Nephron progenitor cell (in vitro differentiated cells): Measurements from ENCODE around the gene TMEM109.

Experiments used
- DNase-seq: peaks from one replicate; pipeline ENCODE4 v3.0.0; 2021
- H3K27ac Mint-ChIP-seq: 2 replicates; pipeline ENCODE4 v1.8.0; 2021; ENCODE audit warnings: mild to moderate bottlenecking, moderate library complexity, mixed read lengths
- H3K27me3 Mint-ChIP-seq: 2 replicates; pipeline ENCODE4 v1.8.0; 2021; ENCODE audit warnings: mild to moderate bottlenecking, low read depth, mixed read lengths; ENCODE audit not compliant: poor library complexity
- H3K36me3 Mint-ChIP-seq: 2 replicates; pipeline ENCODE4 v1.8.0; 2021; ENCODE audit warnings: low read depth, mixed read lengths
- H3K4me1 Mint-ChIP-seq: 2 replicates; pipeline ENCODE4 v1.8.0; 2021; ENCODE audit warnings: mixed read lengths
- H3K4me3 Mint-ChIP-seq: 2 replicates; pipeline ENCODE4 v1.8.0; 2021; ENCODE audit warnings: mild to moderate bottlenecking, moderate library complexity, mixed read lengths
- H3K9me3 Mint-ChIP-seq: 2 replicates; pipeline ENCODE4 v1.8.0; 2021; ENCODE audit warnings: mild to moderate bottlenecking, moderate library complexity, mixed read lengths
- TF ChIP-seq, protein P1 (sequence below): fragments of 200-600 bp; sonication (generic); IDR thresholded peaks from 2 replicates; pipeline ENCODE4 v1.5.0; 2021; ENCODE audit warnings: antibody characterized with exemption

Gene TMEM109

DNA sequence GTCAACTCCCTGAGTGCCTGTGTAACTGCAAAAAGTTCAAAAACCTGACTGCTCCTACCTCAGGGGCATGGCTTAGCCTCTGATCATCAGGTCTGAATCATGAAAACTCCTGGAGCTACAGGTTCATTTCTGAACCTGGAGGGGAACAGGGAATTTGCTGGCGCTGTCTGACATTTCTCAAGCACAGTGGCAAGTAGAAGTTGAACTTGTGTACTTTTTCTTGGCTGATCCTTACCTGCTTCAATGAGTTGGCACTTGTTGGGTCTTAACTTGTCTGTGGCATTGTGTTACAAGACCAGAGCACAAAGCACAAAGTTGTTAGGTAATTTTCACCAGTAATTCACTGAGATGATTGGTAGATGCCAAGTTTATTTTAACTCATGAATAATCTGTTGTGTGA is 3.3 kb downstream of the TMEM109 start:
- Mint-ChIP-seq H3K27me3 (peaks cover 5% of the 10 kb centered on the region), H3K27ac (no peak overlapping the region), H3K4me3 (no peak overlapping the region), H3K36me3 (peaks cover 35% of the 10 kb centered on the region), H3K9me3 (no peaks in the 10 kb centered on the region), H3K4me1 (peaks cover 71% of the 10 kb centered on the region)
- TF ChIP-seq, protein P1, sequence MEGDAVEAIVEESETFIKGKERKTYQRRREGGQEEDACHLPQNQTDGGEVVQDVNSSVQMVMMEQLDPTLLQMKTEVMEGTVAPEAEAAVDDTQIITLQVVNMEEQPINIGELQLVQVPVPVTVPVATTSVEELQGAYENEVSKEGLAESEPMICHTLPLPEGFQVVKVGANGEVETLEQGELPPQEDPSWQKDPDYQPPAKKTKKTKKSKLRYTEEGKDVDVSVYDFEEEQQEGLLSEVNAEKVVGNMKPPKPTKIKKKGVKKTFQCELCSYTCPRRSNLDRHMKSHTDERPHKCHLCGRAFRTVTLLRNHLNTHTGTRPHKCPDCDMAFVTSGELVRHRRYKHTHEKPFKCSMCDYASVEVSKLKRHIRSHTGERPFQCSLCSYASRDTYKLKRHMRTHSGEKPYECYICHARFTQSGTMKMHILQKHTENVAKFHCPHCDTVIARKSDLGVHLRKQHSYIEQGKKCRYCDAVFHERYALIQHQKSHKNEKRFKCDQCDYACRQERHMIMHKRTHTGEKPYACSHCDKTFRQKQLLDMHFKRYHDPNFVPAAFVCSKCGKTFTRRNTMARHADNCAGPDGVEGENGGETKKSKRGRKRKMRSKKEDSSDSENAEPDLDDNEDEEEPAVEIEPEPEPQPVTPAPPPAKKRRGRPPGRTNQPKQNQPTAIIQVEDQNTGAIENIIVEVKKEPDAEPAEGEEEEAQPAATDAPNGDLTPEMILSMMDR, result no peak
- no peak for DNase-seq

DNA sequence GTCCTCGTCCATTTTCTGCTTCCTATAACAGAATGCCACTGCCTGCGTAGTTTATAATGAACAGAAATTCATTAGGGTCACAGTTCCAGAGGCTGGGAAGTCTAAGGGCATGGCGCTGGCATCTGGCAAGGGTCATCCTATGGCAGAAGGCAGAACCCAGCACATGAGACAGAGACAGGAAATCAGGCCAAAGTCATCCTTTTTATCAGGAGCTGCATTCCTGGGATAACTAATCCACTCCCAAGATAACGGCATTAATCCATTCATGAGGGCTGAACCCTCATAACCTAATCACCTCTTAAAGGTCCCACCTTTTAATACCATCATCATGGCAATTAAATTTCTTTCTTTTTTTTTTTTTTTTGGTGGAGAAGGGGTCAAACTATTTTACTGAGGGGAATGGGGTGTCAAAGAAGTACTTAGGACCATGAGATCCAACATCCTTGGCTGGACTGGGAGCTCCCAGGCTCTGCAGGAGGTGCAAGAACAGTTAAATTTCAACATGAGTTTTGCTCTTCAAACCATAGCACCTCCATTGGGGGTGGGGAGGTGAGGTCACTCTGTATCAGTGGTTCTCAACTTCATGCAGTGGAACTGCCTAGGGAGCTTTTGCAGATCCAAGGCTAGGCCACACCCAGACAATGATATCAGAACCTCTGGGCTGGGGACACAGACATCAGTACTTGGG is 4.4 kb downstream of the TMEM109 start:
- H3K27ac Mint-ChIP-seq, result no peak overlapping the region

DNA sequence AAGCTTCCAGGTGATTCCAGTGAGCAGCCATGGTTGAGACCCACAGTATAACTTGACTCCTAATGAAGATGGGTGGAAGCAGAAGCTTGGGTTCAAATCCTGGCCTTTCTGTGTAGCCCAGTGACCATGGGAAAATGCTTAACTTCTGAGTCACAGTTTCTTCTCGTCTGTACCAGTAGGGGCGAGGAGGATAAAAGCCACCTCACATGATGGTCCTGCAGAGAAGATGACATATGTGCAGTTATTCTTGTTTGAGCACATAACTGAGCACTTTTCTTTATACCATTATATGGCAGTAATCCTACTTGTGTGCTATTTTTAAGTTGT is 4.9 kb downstream of the TMEM109 start:
- no peak for DNase-seq
- no peak overlapping the region for H3K4me3 Mint-ChIP-seq
- peaks cover 67% of the 10 kb centered on the region for H3K4me1 Mint-ChIP-seq
- H3K27me3 Mint-ChIP-seq, result peaks cover 8% of the 10 kb centered on the region
- no peak overlapping the region for H3K27ac Mint-ChIP-seq
- TF ChIP-seq, protein P1, result no peak
- H3K36me3 Mint-ChIP-seq, result peaks cover 39% of the 10 kb centered on the region
- H3K9me3 Mint-ChIP-seq, result no peaks in the 10 kb centered on the region

More for the DNA sequence above, 4.4 kb downstream of the TMEM109 start:
- no peak for DNase-seq
- H3K27me3 Mint-ChIP-seq, result peaks cover 8% of the 10 kb centered on the region
- no peaks in the 10 kb centered on the region for H3K9me3 Mint-ChIP-seq
- H3K4me1 Mint-ChIP-seq, result peaks cover 69% of the 10 kb centered on the region
- no peak overlapping the region for H3K4me3 Mint-ChIP-seq
- peaks cover 39% of the 10 kb centered on the region for H3K36me3 Mint-ChIP-seq
- TF ChIP-seq, protein P1, result no peak

DNA sequence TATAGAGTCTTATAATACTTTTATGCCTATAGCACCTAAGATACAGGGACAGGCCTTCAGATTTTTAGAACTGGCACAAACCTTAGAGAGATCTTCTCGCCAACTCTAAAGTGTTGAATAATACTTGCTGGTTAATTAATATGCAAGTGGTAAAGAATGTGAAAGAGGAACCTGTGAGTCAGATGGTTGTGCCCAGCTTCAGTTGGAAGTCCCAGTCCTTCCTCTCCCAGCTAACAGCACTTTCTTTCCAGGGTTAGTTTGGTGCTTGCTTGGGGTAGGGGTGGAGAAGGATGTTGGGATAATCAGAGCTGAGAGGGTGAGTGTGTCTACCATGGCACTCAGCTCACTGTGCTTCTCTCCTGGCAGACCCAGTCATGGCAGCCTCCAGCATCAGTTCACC is 5.4 kb downstream of the TMEM109 start:
- Mint-ChIP-seq H3K27me3 (peaks cover 8% of the 10 kb centered on the region), H3K9me3 (no peaks in the 10 kb centered on the region), H3K4me1 (peaks cover 66% of the 10 kb centered on the region), H3K36me3 (peaks cover 39% of the 10 kb centered on the region), H3K4me3 (no peak overlapping the region), H3K27ac (no peak overlapping the region)
- TF ChIP-seq, protein P1, result no peak
- no peak for DNase-seq

DNA sequence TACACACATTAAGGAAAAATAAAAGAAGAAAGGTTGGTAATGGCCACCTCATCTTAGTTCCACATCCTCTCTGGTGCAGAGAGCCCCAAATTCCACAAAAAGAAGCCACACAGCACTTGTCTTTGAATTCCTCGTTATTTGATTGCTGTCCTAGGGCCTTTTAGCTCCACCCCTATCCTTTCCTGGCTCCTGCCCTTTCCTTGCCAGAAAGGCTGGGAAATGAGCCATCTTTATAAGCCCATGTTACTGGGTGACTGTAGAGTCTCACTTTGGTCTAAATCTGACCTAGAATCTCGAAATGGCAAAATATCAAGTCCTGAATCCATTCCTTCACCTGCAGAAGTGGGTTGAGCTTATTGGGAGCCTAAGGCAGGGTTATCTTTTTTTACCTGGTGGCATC is 6.0 kb downstream of the TMEM109 start:
- Mint-ChIP-seq H3K4me1 (peaks cover 63% of the 10 kb centered on the region), H3K9me3 (no peaks in the 10 kb centered on the region), H3K27me3 (peaks cover 8% of the 10 kb centered on the region), H3K27ac (no peak overlapping the region), H3K36me3 (peaks cover 39% of the 10 kb centered on the region), H3K4me3 (no peak overlapping the region)
- TF ChIP-seq, protein P1, result no peak
- DNase-seq, result no peak

DNA sequence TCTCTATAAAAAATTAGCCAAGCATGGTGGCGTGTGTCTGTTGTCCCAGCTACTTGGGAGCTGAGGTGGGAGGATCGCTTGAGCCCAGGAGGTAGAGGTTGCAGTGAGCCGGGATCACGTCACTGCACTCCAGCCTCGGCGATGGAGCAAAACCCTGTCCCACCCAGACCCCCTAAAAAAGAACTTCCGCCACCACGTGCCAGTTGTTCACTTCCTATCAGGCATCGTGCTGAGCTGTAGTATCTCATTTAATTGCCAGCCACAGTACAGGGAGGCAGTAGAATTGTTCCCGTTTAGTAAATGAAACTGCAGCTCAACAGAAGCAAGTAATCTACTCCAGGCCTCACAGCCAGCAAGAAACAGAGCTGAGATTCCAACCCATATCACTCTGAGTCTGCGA is 7.3 kb downstream of the TMEM109 start:
- no peak for DNase-seq
- Mint-ChIP-seq H3K27ac (no peak overlapping the region), H3K4me3 (no peak overlapping the region), H3K36me3 (peaks cover 40% of the 10 kb centered on the region), H3K27me3 (peaks cover 8% of the 10 kb centered on the region), H3K4me1 (peaks cover 62% of the 10 kb centered on the region), H3K9me3 (no peaks in the 10 kb centered on the region)
- TF ChIP-seq, protein P1, result no peak
